Suprapubic skin (tissue), 3 donors: Measurements from ENCODE around the gene CYTIP.

Experiments
- CTCF ChIP-seq, 2 donors: fragments of 200-600 bp in 1 of 2; fragments of 450-650 bp in 1 of 2; sonication (generic) in 1 of 2; IDR thresholded peaks; one replicate each; pipeline ENCODE4 v1.5.1; 2016 to 2019; ENCODE audit warnings: antibody characterized with exemption in 2 of 2, mild to moderate bottlenecking in 1 of 2, moderate library complexity in 1 of 2
- EP300 ChIP-seq: sonication (generic); formaldehyde crosslinking; IDR thresholded peaks from one replicate; pipeline ENCODE4 v1.6.1; 2017; ENCODE audit warnings: antibody characterized with exemption
- POLR2A ChIP-seq, 2 donors: fragments of 450-650 bp; IDR thresholded peaks; one replicate each; pipeline ENCODE4 v1.6.1; 2017; ENCODE audit warnings: antibody characterized with exemption in 2 of 2, mild to moderate bottlenecking in 2 of 2, moderate library complexity in 2 of 2

GRCh38 chr2:157460384-157460837 lies 16.5 kb upstream of the CYTIP start:
- no peak for TF ChIP-seq CTCF (IDR thresholded peaks at IDR 0.05)
- no peak for TF ChIP-seq POLR2A (IDR thresholded peaks at IDR 0.05)
- no peak for TF ChIP-seq EP300
